Measurements from ENCODE around the gene PIM1.

Gene PIM1

GRCh38 chr6:37137201-37138090, 32.5 kb upstream of the PIM1 start:
- peak overlapping the region; percentile 71 for H3K4me3 ChIP-seq (ENCODE audit: low read depth, low read length)

- H3K4me3 ChIP-seq (ENCODE audit: low read depth, low read length) = no peak overlapping the region
These were observed 31.1 kb upstream of the PIM1 start for GRCh38 chr6:37138856-37139229.

GRCh38 chr6:37139230-37139962, 30.6 kb upstream of the PIM1 start:
- H3K4me3 ChIP-seq (ENCODE audit: low read depth, low read length) = no peak overlapping the region

- no peak overlapping the region for H3K4me3 ChIP-seq (ENCODE audit: low read depth, low read length)
These were observed 29.8 kb upstream of the PIM1 start for GRCh38 chr6:37140145-37140544.

GRCh38 chr6:37141281-37142049, 28.5 kb upstream of the PIM1 start:
- no peak overlapping the region for H3K4me3 ChIP-seq (ENCODE audit: low read depth, low read length)

- H3K4me3 ChIP-seq (ENCODE audit: low read depth, low read length) = no peak overlapping the region
These were observed 27.8 kb upstream of the PIM1 start for GRCh38 chr6:37142050-37142614.

GRCh38 chr6:37143585-37143984, 26.4 kb upstream of the PIM1 start:
- H3K4me3 ChIP-seq (ENCODE audit: low read depth, low read length) = no peak overlapping the region

GRCh38 chr6:37145443-37145842, 24.5 kb upstream of the PIM1 start:
- H3K4me3 ChIP-seq (ENCODE audit: low read depth, low read length) = no peak overlapping the region

- H3K4me3 ChIP-seq (ENCODE audit: low read depth, low read length) = no peak overlapping the region
These were observed 23.2 kb upstream of the PIM1 start for GRCh38 chr6:37146735-37147157.

- no peak overlapping the region for H3K4me3 ChIP-seq (ENCODE audit: low read depth, low read length)
These were observed 20.2 kb upstream of the PIM1 start for GRCh38 chr6:37149745-37150144.

- no peak overlapping the region for H3K4me3 ChIP-seq (ENCODE audit: low read depth, low read length)
These were observed 19.6 kb upstream of the PIM1 start for GRCh38 chr6:37150314-37150713.

- H3K4me3 ChIP-seq (ENCODE audit: low read depth, low read length) = no peak overlapping the region
These were observed 14.3 kb upstream of the PIM1 start for GRCh38 chr6:37155394-37156312.

- no peak overlapping the region for H3K4me3 ChIP-seq (ENCODE audit: low read depth, low read length)
These were observed 11.4 kb upstream of the PIM1 start for GRCh38 chr6:37158508-37158907.

- no peak overlapping the region for H3K4me3 ChIP-seq (ENCODE audit: low read depth, low read length)
These were observed 8.8 kb upstream of the PIM1 start for GRCh38 chr6:37160922-37161778.

GRCh38 chr6:37162740-37163139, 7.2 kb upstream of the PIM1 start:
- no peak overlapping the region for H3K4me3 ChIP-seq (ENCODE audit: low read depth, low read length)

GRCh38 chr6:37168163-37168758, 1.7 kb upstream of the PIM1 start:
- H3K4me3 ChIP-seq (ENCODE audit: low read depth, low read length) = no peak overlapping the region

- H3K4me3 ChIP-seq (ENCODE audit: low read depth, low read length) = peak overlapping the region; percentile 36
These were observed 999 bp upstream of the PIM1 start for GRCh38 chr6:37168811-37169495.
